Osteoblast (primary cell): ENCODE data around the gene GPR137B. TPM values are rescaled to one million over a fixed set of nuclear protein-coding genes. Genes with fewer than 3 reads are reported as not detected.
A peak's percentile ranks its signal among the peaks of the same experiment; 100 is the strongest.

Experiments
- DNase-seq: peaks from one replicate; pipeline ENCODE4 v3.0.0; 2011; ENCODE audit warnings: low spot score, mixed read lengths; ENCODE audit not compliant: insufficient read length; ENCODE audit errors: missing footprints
- H2AFZ ChIP-seq: 2 replicates; pipeline ENCODE4 v1.6.0; 2011; ENCODE audit warnings: mild to moderate bottlenecking, low read length
- H3K27ac ChIP-seq: 2 replicates; pipeline ENCODE4 v1.5.1; 2011; ENCODE audit warnings: mild to moderate bottlenecking, low read depth, low read length, moderate library complexity
- H3K27me3 ChIP-seq: 2 replicates; pipeline ENCODE4 v1.6.0; 2012; ENCODE audit warnings: mild to moderate bottlenecking, control low read depth, inconsistent platforms, low read length, moderate library complexity; ENCODE audit not compliant: insufficient read depth
- H3K36me3 ChIP-seq: 2 replicates; pipeline ENCODE4 v1.5.1; 2011; ENCODE audit warnings: mild to moderate bottlenecking, low read length, control low read depth, moderate library complexity; ENCODE audit not compliant: insufficient read depth
- H3K4me1 ChIP-seq: 2 replicates; pipeline ENCODE4 v1.5.1; 2011; ENCODE audit warnings: mild to moderate bottlenecking, low read length, control low read depth, moderate library complexity; ENCODE audit not compliant: insufficient read depth
- H3K4me2 ChIP-seq: 2 replicates; pipeline ENCODE4 v1.6.0; 2011; ENCODE audit warnings: mild to moderate bottlenecking, low read length; ENCODE audit not compliant: insufficient read depth
- H3K4me3 ChIP-seq: fragments of 200-600 bp; sonication (generic); 3 replicates; pipeline ENCODE4 v1.5.1; 2012; ENCODE audit warnings: mild to moderate bottlenecking, low read length, inconsistent platforms; ENCODE audit not compliant: insufficient read depth
- H3K79me2 ChIP-seq: 2 replicates; pipeline ENCODE4 v1.6.0; 2012; ENCODE audit warnings: mild to moderate bottlenecking, low read length, control low read depth, inconsistent platforms; ENCODE audit not compliant: insufficient read depth
- H3K9me3 ChIP-seq: 2 replicates; pipeline ENCODE4 v1.5.1; 2011; ENCODE audit warnings: low read depth, low read length, control low read depth
- H4K20me1 ChIP-seq: 2 replicates; pipeline ENCODE4 v1.6.0; 2012; ENCODE audit warnings: mild to moderate bottlenecking, low read length, control low read depth; ENCODE audit not compliant: insufficient read depth
- total RNA-seq: library from RNA; depleted of rRNA; stranded (reverse); fragments of >200 nt; gene quantifications from 2 replicates; pipeline ENCODE4 v1.2.3, GENCODE V29; 2012
- TF ChIP-seq, protein P1 (sequence below): IDR thresholded peaks from 2 replicates; pipeline ENCODE4 v1.5.1; 2011; ENCODE audit warnings: mild to moderate bottlenecking, low read depth, low read length, moderate library complexity; ENCODE audit errors: extremely low read depth

The GPR137B gene
- total RNA-seq, 1 donor = 23.5 TPM

DNA sequence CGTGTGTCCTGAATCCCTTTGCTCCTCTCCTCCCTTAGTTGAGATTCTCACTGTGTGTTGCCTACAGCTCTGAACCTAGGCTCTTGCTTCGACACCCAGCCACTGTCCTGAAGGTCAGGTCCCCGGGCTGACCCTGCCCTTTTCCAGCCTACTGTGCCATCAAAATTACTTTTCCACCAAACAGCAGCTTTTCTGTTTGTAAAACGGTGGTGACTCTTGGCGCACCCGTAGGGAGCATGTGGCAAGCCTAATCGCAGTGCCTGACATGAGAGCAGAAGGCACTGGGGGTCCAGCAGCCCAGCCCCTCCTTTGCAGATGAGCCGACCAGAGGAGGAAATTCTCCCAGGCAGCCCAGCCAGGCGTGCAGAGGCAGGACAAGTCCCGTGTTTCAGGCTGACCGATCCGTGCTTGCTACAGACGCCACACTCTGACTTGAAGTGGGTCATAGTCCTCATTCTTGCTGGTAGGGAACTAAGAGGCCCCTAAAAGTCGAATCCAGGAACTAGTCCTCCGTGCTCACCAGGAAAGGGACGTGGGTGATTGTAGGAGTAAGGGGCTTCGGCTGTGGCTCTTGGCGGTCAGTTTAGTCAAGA, 6.8 kb downstream of the GPR137B start:
- TF ChIP-seq, protein P1, sequence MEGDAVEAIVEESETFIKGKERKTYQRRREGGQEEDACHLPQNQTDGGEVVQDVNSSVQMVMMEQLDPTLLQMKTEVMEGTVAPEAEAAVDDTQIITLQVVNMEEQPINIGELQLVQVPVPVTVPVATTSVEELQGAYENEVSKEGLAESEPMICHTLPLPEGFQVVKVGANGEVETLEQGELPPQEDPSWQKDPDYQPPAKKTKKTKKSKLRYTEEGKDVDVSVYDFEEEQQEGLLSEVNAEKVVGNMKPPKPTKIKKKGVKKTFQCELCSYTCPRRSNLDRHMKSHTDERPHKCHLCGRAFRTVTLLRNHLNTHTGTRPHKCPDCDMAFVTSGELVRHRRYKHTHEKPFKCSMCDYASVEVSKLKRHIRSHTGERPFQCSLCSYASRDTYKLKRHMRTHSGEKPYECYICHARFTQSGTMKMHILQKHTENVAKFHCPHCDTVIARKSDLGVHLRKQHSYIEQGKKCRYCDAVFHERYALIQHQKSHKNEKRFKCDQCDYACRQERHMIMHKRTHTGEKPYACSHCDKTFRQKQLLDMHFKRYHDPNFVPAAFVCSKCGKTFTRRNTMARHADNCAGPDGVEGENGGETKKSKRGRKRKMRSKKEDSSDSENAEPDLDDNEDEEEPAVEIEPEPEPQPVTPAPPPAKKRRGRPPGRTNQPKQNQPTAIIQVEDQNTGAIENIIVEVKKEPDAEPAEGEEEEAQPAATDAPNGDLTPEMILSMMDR = no peak
- Histone ChIP-seq H3K9me3 (no peaks in the 10 kb centered on the region), H3K27ac (no peak overlapping the region), H2AFZ (no peak overlapping the region), H3K79me2 (peaks cover 48% of the 10 kb centered on the region), H3K4me2 (no peak overlapping the region), H3K27me3 (no peaks in the 10 kb centered on the region), H3K4me1 (peaks cover 2% of the 10 kb centered on the region), H3K4me3 (no peak overlapping the region), H4K20me1 (peaks cover 44% of the 10 kb centered on the region), H3K36me3 (no peaks in the 10 kb centered on the region)
- peak; percentile 83 for DNase-seq

- Histone ChIP-seq H3K4me2 (no peak overlapping the region), H4K20me1 (peaks cover 41% of the 10 kb centered on the region), H3K36me3 (no peaks in the 10 kb centered on the region), H3K79me2 (peaks cover 41% of the 10 kb centered on the region), H2AFZ (no peak overlapping the region), H3K27ac (no peak overlapping the region), H3K27me3 (no peaks in the 10 kb centered on the region), H3K4me3 (no peak overlapping the region), H3K4me1 (no peaks in the 10 kb centered on the region), H3K9me3 (no peaks in the 10 kb centered on the region)
- TF ChIP-seq, protein P1 = no peak
- peak; percentile 47 for DNase-seq
Observed at GRCh38 chr1:236149696-236150228, 7.4 kb downstream of the GPR137B start.

DNA sequence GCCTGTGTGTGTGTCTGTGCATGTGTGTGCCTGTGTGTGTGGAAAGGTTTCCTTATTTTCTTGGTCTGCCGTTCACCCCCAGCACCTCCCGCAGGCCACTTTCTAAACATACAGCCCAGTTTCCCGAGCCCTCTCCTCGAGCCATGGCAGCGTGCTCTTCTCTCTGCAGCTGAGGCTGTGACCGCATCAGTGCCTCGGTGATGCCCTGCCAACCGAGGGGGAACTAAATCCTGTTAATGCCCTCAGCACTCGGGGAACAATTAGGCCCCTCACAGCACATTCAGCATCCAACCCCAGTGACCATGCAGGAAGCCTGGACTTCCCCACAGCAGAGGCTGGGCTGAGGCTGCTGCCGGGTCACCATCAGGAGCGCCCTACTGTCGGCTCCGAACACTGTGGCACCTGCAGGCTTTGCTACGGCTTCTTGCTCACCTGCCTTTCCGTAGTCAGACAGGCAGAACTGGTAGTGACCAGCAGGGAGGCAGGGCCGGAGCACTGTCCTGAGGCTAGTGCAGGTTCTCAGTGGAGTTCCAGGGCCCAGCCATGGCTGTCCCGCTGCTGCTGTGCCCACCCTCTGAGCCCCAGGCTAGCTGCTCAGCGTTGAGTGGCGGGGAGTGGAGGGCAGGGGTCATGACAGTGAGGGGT, 8.1 kb downstream of the GPR137B start:
- peaks cover 39% of the 10 kb centered on the region for H3K79me2 ChIP-seq
- peaks cover 40% of the 10 kb centered on the region for H4K20me1 ChIP-seq
- no peak overlapping the region for H3K4me3 ChIP-seq
- DNase-seq = peak; percentile 37
- H3K9me3 ChIP-seq = no peaks in the 10 kb centered on the region
- no peaks in the 10 kb centered on the region for H3K36me3 ChIP-seq
- no peak overlapping the region for H3K4me2 ChIP-seq
- no peaks in the 10 kb centered on the region for H3K27me3 ChIP-seq
- no peaks in the 10 kb centered on the region for H3K4me1 ChIP-seq
- no peak overlapping the region for H3K27ac ChIP-seq
- TF ChIP-seq, protein P1 = no peak
- no peak overlapping the region for H2AFZ ChIP-seq

GRCh38 chr1:236150986-236151385, 8.6 kb downstream of the GPR137B start:
- Histone ChIP-seq H3K27ac (no peak overlapping the region), H3K4me1 (no peaks in the 10 kb centered on the region), H4K20me1 (peaks cover 39% of the 10 kb centered on the region), H3K36me3 (no peaks in the 10 kb centered on the region), H3K4me3 (no peak overlapping the region), H3K4me2 (no peak overlapping the region), H3K27me3 (no peaks in the 10 kb centered on the region), H3K79me2 (peaks cover 38% of the 10 kb centered on the region), H2AFZ (no peak overlapping the region), H3K9me3 (no peaks in the 10 kb centered on the region)
- TF ChIP-seq, protein P1 = no peak
- peak; percentile 62 for DNase-seq
